PC-9 (cell line): ENCODE measurements around the gene CACFD1. TPM values are rescaled to one million over a fixed set of nuclear protein-coding genes. Genes with fewer than 3 reads are reported as not detected.

Source experiments
- BruUV-seq: library from RNA; stranded (reverse); fragments of 400-500 nt; replicated peaks from 2 replicates; lab custom pipeline; 2021; lab: Mats Ljungman, UMichigan
- CTCF ChIA-PET: fragments of 300-600 bp; sonication (Branson Sonifier 250); formaldehyde crosslinking; loops from one replicate; lab custom pipeline; 2022; ENCODE audit warnings: antibody characterized with exemption; lab: Charles Lee
- POLR2A ChIA-PET: fragments of 300-600 bp; sonication (Branson Sonifier 250); formaldehyde crosslinking; loops from one replicate; lab custom pipeline; 2022; ENCODE audit warnings: antibody characterized with exemption; ENCODE audit not compliant: unreplicated experiment; lab: Charles Lee
- DNase-seq, 2 experiments: peaks; one replicate each; pipeline versions ENCODE4 v3.0.0 to v3.0.0-alpha.2; 2015 to 2022; ENCODE audit warnings: mixed read lengths in 1 of 2
- H2AFZ ChIP-seq: fragments of 200-600 bp; sonication (generic); 2 replicates; pipeline ENCODE4 v1.8.1; 2017; ENCODE audit warnings: antibody characterized with exemption
- H3F3A ChIP-seq: fragments of 200-600 bp; sonication (generic); 2 replicates; pipeline ENCODE4 v1.8.1; 2017; ENCODE audit warnings: antibody characterized with exemption, mild to moderate bottlenecking, low read depth; ENCODE audit not compliant: insufficient read depth
- H3K27ac ChIP-seq: fragments of 200-600 bp; sonication (generic); 2 replicates; pipeline ENCODE4 v1.6.1; 2016; ENCODE audit warnings: mixed run types
- H3K27me3 ChIP-seq: fragments of 200-600 bp; sonication (generic); 2 replicates; pipeline ENCODE4 v1.6.1; 2016; ENCODE audit warnings: low read depth, mixed run types; ENCODE audit not compliant: insufficient read depth
- H3K36me3 ChIP-seq: fragments of 200-600 bp; sonication (generic); 2 replicates; pipeline ENCODE4 v1.6.1; 2016; ENCODE audit warnings: low read depth, mixed run types
- H3K4me1 ChIP-seq: fragments of 200-600 bp; sonication (generic); replicated peaks from 2 replicates; pipeline ENCODE4 v1.6.1; 2016; ENCODE audit warnings: mixed run types; ENCODE audit not compliant: insufficient read depth
- H3K4me2 ChIP-seq: fragments of 200-600 bp; sonication (generic); 2 replicates; pipeline ENCODE4 v1.6.1; 2017; ENCODE audit warnings: mixed run types
- H3K4me3 ChIP-seq: fragments of 200-600 bp; sonication (generic); 2 replicates; pipeline ENCODE4 v1.6.1; 2016; ENCODE audit warnings: mixed run types
- H3K79me2 ChIP-seq: fragments of 200-600 bp; sonication (generic); 2 replicates; pipeline ENCODE4 v1.6.1; 2017; ENCODE audit warnings: low read depth, mixed run types
- H3K9me2 ChIP-seq: fragments of 200-600 bp; sonication (generic); 2 replicates; pipeline ENCODE4 v1.8.1; 2017; ENCODE audit warnings: mild to moderate bottlenecking; ENCODE audit not compliant: insufficient read depth
- H3K9me3 ChIP-seq: fragments of 200-600 bp; sonication (generic); 2 replicates; pipeline ENCODE4 v1.8.1; 2016; ENCODE audit warnings: low read depth; ENCODE audit not compliant: insufficient read depth
- H4K20me1 ChIP-seq: fragments of 200-600 bp; sonication (generic); 2 replicates; pipeline ENCODE4 v1.8.1; 2017; ENCODE audit not compliant: insufficient read depth
- CTCF ChIP-seq: fragments of 200-600 bp; sonication (generic); conservative IDR thresholded peaks from 2 replicates; pipeline ENCODE4 v1.6.1; 2017; ENCODE audit warnings: mixed run types, antibody characterized with exemption, mild to moderate bottlenecking, moderate library complexity
- EZH2 ChIP-seq: fragments of 200-600 bp; sonication (generic); IDR thresholded peaks from 2 replicates; pipeline ENCODE4 v1.8.0; 2017; ENCODE audit warnings: antibody characterized with exemption, low read depth
- intact Hi-C: fragments of 100-400 bp; cut with micrococcal nuclease; formaldehyde crosslinking; loops from one replicate; pipeline ENCODE4 v1.10.0; 2022; ENCODE audit not compliant: unreplicated experiment
- total RNA-seq: library from RNA; stranded (reverse); gene quantifications from 2 replicates; pipeline ENCODE4 v1.2.3, GENCODE V29; 2021

The CACFD1 gene
- total RNA-seq, 1 experiment from 2014 or later = 28.7 TPM

GRCh38 chr9:133429641-133430161 is 30.1 kb upstream of the CACFD1 start:
- peaks cover 15% of the 10 kb centered on the region; the same call in 1 of the 2 replicates for H3K27me3 ChIP-seq
- no peak overlapping the region for H3K4me2 ChIP-seq
- H2AFZ ChIP-seq = no peak overlapping the region
- H3K36me3 ChIP-seq = no peaks in the 10 kb centered on the region
- H3K9me2 ChIP-seq = no peaks in the 10 kb centered on the region
- H3K27ac ChIP-seq = no peak overlapping the region
- H3K9me3 ChIP-seq = no peaks in the 10 kb centered on the region
- no peaks in the 10 kb centered on the region; the same call in 1 of the 2 replicates for H3F3A ChIP-seq
- H3K4me3 ChIP-seq = no peak overlapping the region
- DNase-seq = no peak
- TF ChIP-seq CTCF = no peak
- no peak for TF ChIP-seq EZH2
- BruUV-seq = no TSS peak
- CTCF ChIA-PET = no interaction called here
- no peaks in the 10 kb centered on the region for H4K20me1 ChIP-seq
- intact Hi-C loops = no loop called here
- POLR2A ChIA-PET = no interaction called here
- no peaks in the 10 kb centered on the region for H3K79me2 ChIP-seq
- H3K4me1 ChIP-seq = no peaks in the 10 kb centered on the region

GRCh38 chr9:133430244-133430643 is 29.5 kb upstream of the CACFD1 start:
- no peak for DNase-seq
- POLR2A ChIA-PET = no interaction called here
- H3K36me3 ChIP-seq = no peaks in the 10 kb centered on the region
- H3K4me1 ChIP-seq = no peaks in the 10 kb centered on the region
- intact Hi-C loops = no loop called here
- H3K27me3 ChIP-seq = peaks cover 15% of the 10 kb centered on the region; the same call in 1 of the 2 replicates
- no peak overlapping the region for H3K4me2 ChIP-seq
- BruUV-seq = no TSS peak
- no peak overlapping the region for H3K4me3 ChIP-seq
- no peaks in the 10 kb centered on the region for H3K9me2 ChIP-seq
- no peaks in the 10 kb centered on the region for H3K79me2 ChIP-seq
- CTCF ChIA-PET = interaction anchor here (0.6 kb wide), 2 partner anchors 29 to 123 kb away, joined by 3 to 8 read pairs; partner anchors contain the start of gene CACFD1
- H3K9me3 ChIP-seq = no peaks in the 10 kb centered on the region
- no peaks in the 10 kb centered on the region; the same call in 1 of the 2 replicates for H3F3A ChIP-seq
- TF ChIP-seq CTCF (no peak), EZH2 (no peak)
- no peak overlapping the region for H2AFZ ChIP-seq
- no peak overlapping the region for H3K27ac ChIP-seq
- H4K20me1 ChIP-seq = no peaks in the 10 kb centered on the region

- H3K4me3 ChIP-seq = no peak overlapping the region
- POLR2A ChIA-PET = no interaction called here
- H3K27ac ChIP-seq = no peak overlapping the region
- H3K27me3 ChIP-seq = peaks cover 5% of the 10 kb centered on the region; the same call in 1 of the 2 replicates
- intact Hi-C loops = no loop called here
- H3K9me3 ChIP-seq = no peaks in the 10 kb centered on the region
- H4K20me1 ChIP-seq = no peaks in the 10 kb centered on the region
- no peak for DNase-seq
- no TSS peak for BruUV-seq
- no peak for TF ChIP-seq CTCF
- TF ChIP-seq EZH2 = no peak
- no peaks in the 10 kb centered on the region for H3K9me2 ChIP-seq
- H3K36me3 ChIP-seq = no peaks in the 10 kb centered on the region
- CTCF ChIA-PET = interaction anchor here (0.5 kb wide), 1 partner anchor 250 kb away, joined by 5 read pairs; no protein-coding TSS in a partner anchor
- H2AFZ ChIP-seq = no peak overlapping the region
- no peaks in the 10 kb centered on the region for H3K4me1 ChIP-seq
- H3F3A ChIP-seq = no peaks in the 10 kb centered on the region; the same call in 1 of the 2 replicates
- no peaks in the 10 kb centered on the region for H3K79me2 ChIP-seq
- H3K4me2 ChIP-seq = no peak overlapping the region
Observed at GRCh38 chr9:133433351-133433843, 26.4 kb upstream of the CACFD1 start.
